Endothelial cell of umbilical vein (primary cell): ENCODE results near the gene RHOA. TPM values are rescaled to one million over a fixed set of nuclear protein-coding genes. Genes with fewer than 3 reads are reported as not detected.

Experiments
- BruUV-seq: library from RNA; stranded (reverse); fragments of 400-500 nt; replicated peaks from 2 replicates; lab custom pipeline; 2021; lab: Mats Ljungman, UMichigan
- CTCF ChIA-PET: fragments of 300-600, 350-600 bp; sonication (Branson Sonifier 250); formaldehyde crosslinking; loops from one replicate; lab custom pipeline; 2021; ENCODE audit warnings: antibody characterized with exemption, inconsistent platforms; lab: Charles Lee
- POLR2A ChIA-PET: fragments of 300-600, 350-600 bp; sonication (Branson Sonifier 250); formaldehyde crosslinking; loops from one replicate; lab custom pipeline; 2021; ENCODE audit warnings: antibody characterized with exemption, inconsistent platforms; lab: Charles Lee
- DNase-seq: peaks from one replicate; pipeline ENCODE4 v3.0.0-alpha.2; 2011; ENCODE audit warnings: low read depth, low spot score
- FAIRE-seq: peaks from 2 replicates; lab custom pipeline; 2011; peaks lifted over from hg19 to GRCh38; lab: Jason Lieb, UNC
- H2AFZ ChIP-seq: 2 replicates; pipeline ENCODE4 v1.6.0; 2012; ENCODE audit warnings: low read depth, low read length, control low read depth, inconsistent platforms
- H3K27ac ChIP-seq: 2 replicates; pipeline ENCODE4 v1.5.1; 2011; ENCODE audit warnings: low read depth, mild to moderate bottlenecking, control low read depth, low read length, moderate library complexity; ENCODE audit not compliant: insufficient read depth
- H3K27me3 ChIP-seq, 2 experiments: 2 replicates each; pipeline versions ENCODE4 v1.6.0 to v1.6.1; 2011; ENCODE audit warnings: low read length in 2 of 2, mixed read lengths in 1 of 2; ENCODE audit not compliant: control insufficient read depth in 2 of 2, insufficient read depth in 2 of 2
- H3K36me3 ChIP-seq, 2 experiments: 2 replicates in 1 of 2; 3 replicates in 1 of 2; pipeline ENCODE4 v1.5.1; 2011; ENCODE audit warnings: low read length in 2 of 2, mild to moderate bottlenecking in 1 of 2, moderate library complexity in 1 of 2; ENCODE audit not compliant: control insufficient read depth in 2 of 2, insufficient read depth in 2 of 2; ENCODE audit errors: extremely low read depth in 1 of 2
- H3K4me1 ChIP-seq: 3 replicates; pipeline ENCODE4 v1.5.1; 2011; ENCODE audit warnings: mild to moderate bottlenecking, low read length; ENCODE audit not compliant: control insufficient read depth, insufficient read depth; ENCODE audit errors: extremely low read depth
- H3K4me2 ChIP-seq: 2 replicates; pipeline ENCODE4 v1.6.1; 2011; ENCODE audit warnings: low read length, control low read depth, mixed read lengths; ENCODE audit not compliant: insufficient read depth
- H3K4me3 ChIP-seq, 3 experiments: fragments of 200-600 bp in 1 of 3; sonication (generic), shearing (Covaris generic) in 1 of 3; replicated peaks in 1 of 3; 2 replicates each; pipeline ENCODE4 v1.5.1; 2011 to 2016; ENCODE audit warnings: control low read depth in 3 of 3, low read length in 3 of 3, mild to moderate bottlenecking in 2 of 3, inconsistent platforms in 1 of 3, low read depth in 1 of 3, moderate library complexity in 1 of 3; ENCODE audit not compliant: insufficient read depth in 1 of 3
- H3K79me2 ChIP-seq: 2 replicates; pipeline ENCODE4 v1.6.0; 2012; ENCODE audit warnings: low read length, inconsistent platforms; ENCODE audit not compliant: control insufficient read depth, insufficient read depth
- H3K9ac ChIP-seq: replicated peaks from 2 replicates; pipeline ENCODE3; 2011; ENCODE audit warnings: low read length, control low read depth; ENCODE audit not compliant: insufficient read depth; ENCODE audit errors: extremely low read depth
- H3K9me1 ChIP-seq: replicated peaks from 3 replicates; pipeline ENCODE4 v1.6.0; 2011; ENCODE audit warnings: mild to moderate bottlenecking, low read length; ENCODE audit not compliant: control insufficient read depth, insufficient read depth; ENCODE audit errors: extremely low read depth
- H3K9me3 ChIP-seq: replicated peaks from 2 replicates; pipeline ENCODE4 v1.5.1; 2012; ENCODE audit warnings: low read length, inconsistent platforms; ENCODE audit not compliant: control insufficient read depth, insufficient read depth
- H4K20me1 ChIP-seq: replicated peaks from 2 replicates; pipeline ENCODE3; 2011; ENCODE audit warnings: mild to moderate bottlenecking, low read length; ENCODE audit not compliant: control insufficient read depth, insufficient read depth; ENCODE audit errors: extremely low read depth
- CTCF ChIP-seq, 2 donors: IDR thresholded peaks; 1 replicate in 1 of 2; 2 replicates in 1 of 2; pipeline ENCODE4 v1.5.1; 2011; ENCODE audit warnings: low read length in 2 of 2, mild to moderate bottlenecking in 2 of 2, moderate library complexity in 2 of 2, control low read depth in 1 of 2, inconsistent platforms in 1 of 2, low read depth in 1 of 2; ENCODE audit not compliant: insufficient read depth in 1 of 2; ENCODE audit errors: extremely low read depth in 1 of 2
- FOS ChIP-seq: IDR thresholded peaks from 2 replicates; pipeline ENCODE4 v1.6.1; 2011; ENCODE audit warnings: mild to moderate bottlenecking, low read length, moderate library complexity, borderline replicate concordance; ENCODE audit not compliant: insufficient read depth
- JUN ChIP-seq: IDR thresholded peaks from 2 replicates; pipeline ENCODE4 v1.6.1; 2011; ENCODE audit warnings: borderline replicate concordance, low read depth; ENCODE audit not compliant: insufficient read length, insufficient read depth
- MAX ChIP-seq: IDR thresholded peaks from 2 replicates; pipeline ENCODE4 v1.6.1; 2011; ENCODE audit not compliant: insufficient read depth, insufficient read length
- MYC ChIP-seq: IDR thresholded peaks from one replicate; pipeline ENCODE4 v1.6.1; 2011; ENCODE audit warnings: mild to moderate bottlenecking, low read depth, low read length
- POLR2A ChIP-seq: IDR thresholded peaks from 2 replicates; pipeline ENCODE4 v1.6.1; 2012; ENCODE audit warnings: low read depth, mild to moderate bottlenecking, control low read depth, low read length
- POLR2AphosphoS5 ChIP-seq: IDR thresholded peaks from 2 replicates; pipeline ENCODE4 v1.6.1; 2012; ENCODE audit warnings: low read depth, mild to moderate bottlenecking, control low read depth, low read length, moderate library complexity; ENCODE audit not compliant: insufficient read depth
- dilution Hi-C: fragments of 300-500 bp; cut with MboI; formaldehyde crosslinking; loops from one replicate; pipeline ENCODE4 v1.15.0; 2019; ENCODE audit warnings: low sequenced_read_pairs; ENCODE audit not compliant: extremely low pct_ligation_motif_present
- intact Hi-C: fragments of 100-400 bp; cut with micrococcal nuclease; formaldehyde crosslinking; loops from one replicate; pipeline ENCODE4 v1.10.0; 2022
- polyA plus RNA-seq, 4 experiments: library from polyadenylated mRNA; depleted of rRNA in 3 of 4; stranded (reverse) in 3 of 4; unstranded in 1 of 4; fragments of >200 nt; gene quantifications; 2 replicates each; pipeline versions ENCODE4 v1.2.1 to v1.2.3, GENCODE V29; 2011 to 2012; ENCODE audit warnings: missing spikeins in 1 of 4
- total RNA-seq: library from RNA; stranded (reverse); gene quantifications from 2 replicates; pipeline ENCODE4 v1.2.3, GENCODE V29; 2021

RHOA gene
- total and polyA plus RNA-seq, 2 donors (not counting 3 experiments of a cell fraction or from before 2014, with no cell fraction given) = 450 to 580 TPM

GRCh38 chr3:49339941-49340800, 71.6 kb downstream of the RHOA start, which contains the start of gene USP4:
Gene USP4, minus strand, starts transcription at chr3:49340053. Its CDS starts 29 bp downstream, at chr3:49340024.
- peaks cover 0 to under 1% of the 10 kb centered on the region in 2 experiments for H3K36me3 ChIP-seq
- peak within 1 kb of the TSS; percentile 65 to 75 (median 75) for H3K4me3 ChIP-seq
- no peaks in the 10 kb centered on the region for H4K20me1 ChIP-seq
- peak within 1 kb of the TSS; percentile 73 for H3K9ac ChIP-seq
- POLR2A ChIA-PET = interaction anchor here (0.6 to 2.8 kb wide), 6 partner anchors 11 to 109 kb away, joined by 3 to 39 read pairs (median 4); partner anchors contain the start of genes GPX1, RHOA and TCTA
- no peaks in the 10 kb centered on the region for H3K27me3 ChIP-seq
- BruUV-seq = TSS peak; percentile 64
- peak within 1 kb of the TSS; percentile 96 for H3K4me2 ChIP-seq
- H3K9me3 ChIP-seq = no peaks in the 10 kb centered on the region
- H3K4me1 ChIP-seq = peaks cover 28% of the 10 kb centered on the region
- H3K79me2 ChIP-seq = peaks cover 47% of the 10 kb centered on the region
- H2AFZ ChIP-seq = peak within 1 kb of the TSS; percentile 71
- FAIRE-seq = peak; percentile 85
- CTCF ChIA-PET = interaction anchor here (0.7 to 4.2 kb wide), 31 partner anchors 9 to 246 kb away, joined by 3 to 118 read pairs (median 5); partner anchors contain the start of genes GPX1, KLHDC8B, NICN1 and QRICH1
- peak within 1 kb of the TSS; percentile 80 for H3K27ac ChIP-seq
- dilution Hi-C loops (no loop called here), intact Hi-C loops (loop anchor here (1.0 to 5.0 kb wide), 6 partner anchors 18 to 248 kb away; partner anchors contain the start of genes GPX1, KLHDC8B, NICN1 and QRICH1)
- TF ChIP-seq POLR2AphosphoS5 = peak; percentile 95
- peak; percentile 87 for TF ChIP-seq POLR2A
- no peak for TF ChIP-seq MYC
- TF ChIP-seq FOS = no peak
- no peak for TF ChIP-seq JUN
- peak; percentile 58 for TF ChIP-seq MAX
- peak; percentile 45 to 52 for TF ChIP-seq CTCF (IDR thresholded peaks at IDR 0.05; ENCODE audit: extremely low read depth in 1 of 2, insufficient read depth in 1 of 2, low read depth in 1 of 2, low read length in 2 of 2)
- H3K9me1 ChIP-seq = no peaks in the 10 kb centered on the region
- DNase-seq = peak; percentile 91
